Osteocyte (in vitro differentiated cells): ENCODE measurements around the gene CDH6. TPM values are rescaled to one million over a fixed set of nuclear protein-coding genes. Genes with fewer than 3 reads are reported as not detected.

Experiments
- DNase-seq: peaks from one replicate; pipeline ENCODE4 v3.0.0; 2021; ENCODE audit warnings: mixed read lengths; ENCODE audit not compliant: unreplicated experiment; ENCODE audit errors: extremely low spot score
- H3K27ac Mint-ChIP-seq: one replicate; pipeline ENCODE4 v1.8.0; 2021; ENCODE audit warnings: mild to moderate bottlenecking, mixed read lengths; ENCODE audit not compliant: unreplicated experiment
- H3K27me3 Mint-ChIP-seq: one replicate; pipeline ENCODE4 v1.8.0; 2021; ENCODE audit warnings: mixed read lengths; ENCODE audit not compliant: unreplicated experiment
- H3K36me3 Mint-ChIP-seq: one replicate; pipeline ENCODE4 v1.8.0; 2021; ENCODE audit warnings: mixed read lengths; ENCODE audit not compliant: unreplicated experiment
- H3K4me1 Mint-ChIP-seq: one replicate; pipeline ENCODE4 v1.8.0; 2021; ENCODE audit warnings: mixed read lengths; ENCODE audit not compliant: unreplicated experiment
- H3K4me3 Mint-ChIP-seq: one replicate; pipeline ENCODE4 v1.8.0; 2021; ENCODE audit warnings: mild to moderate bottlenecking, moderate library complexity, mixed read lengths; ENCODE audit not compliant: unreplicated experiment
- H3K9me3 Mint-ChIP-seq: one replicate; pipeline ENCODE4 v1.8.0; 2021; ENCODE audit warnings: mixed read lengths; ENCODE audit not compliant: unreplicated experiment
- total RNA-seq: library from RNA; stranded (reverse); gene quantifications from 2 replicates; pipeline ENCODE4 v1.2.1, GENCODE V29; 2021
- TF ChIP-seq, protein P1 (sequence below): fragments of 200-600 bp; sonication (generic); IDR thresholded peaks from 2 replicates; pipeline ENCODE4 v1.5.0; 2021; ENCODE audit warnings: antibody characterized with exemption, mild to moderate bottlenecking, moderate library complexity

CDH6 gene
- total RNA-seq, 1 donor from 2014 or later, result 792 TPM

GRCh38 chr5:31157720-31158119, 35.8 kb upstream of the CDH6 start:
- Mint-ChIP-seq H3K9me3 (no peaks in the 10 kb centered on the region), H3K4me1 (peaks cover 22% of the 10 kb centered on the region), H3K4me3 (no peak overlapping the region), H3K36me3 (no peaks in the 10 kb centered on the region), H3K27ac (no peak overlapping the region), H3K27me3 (no peaks in the 10 kb centered on the region)
- DNase-seq, result no peak
- TF ChIP-seq, protein P1, sequence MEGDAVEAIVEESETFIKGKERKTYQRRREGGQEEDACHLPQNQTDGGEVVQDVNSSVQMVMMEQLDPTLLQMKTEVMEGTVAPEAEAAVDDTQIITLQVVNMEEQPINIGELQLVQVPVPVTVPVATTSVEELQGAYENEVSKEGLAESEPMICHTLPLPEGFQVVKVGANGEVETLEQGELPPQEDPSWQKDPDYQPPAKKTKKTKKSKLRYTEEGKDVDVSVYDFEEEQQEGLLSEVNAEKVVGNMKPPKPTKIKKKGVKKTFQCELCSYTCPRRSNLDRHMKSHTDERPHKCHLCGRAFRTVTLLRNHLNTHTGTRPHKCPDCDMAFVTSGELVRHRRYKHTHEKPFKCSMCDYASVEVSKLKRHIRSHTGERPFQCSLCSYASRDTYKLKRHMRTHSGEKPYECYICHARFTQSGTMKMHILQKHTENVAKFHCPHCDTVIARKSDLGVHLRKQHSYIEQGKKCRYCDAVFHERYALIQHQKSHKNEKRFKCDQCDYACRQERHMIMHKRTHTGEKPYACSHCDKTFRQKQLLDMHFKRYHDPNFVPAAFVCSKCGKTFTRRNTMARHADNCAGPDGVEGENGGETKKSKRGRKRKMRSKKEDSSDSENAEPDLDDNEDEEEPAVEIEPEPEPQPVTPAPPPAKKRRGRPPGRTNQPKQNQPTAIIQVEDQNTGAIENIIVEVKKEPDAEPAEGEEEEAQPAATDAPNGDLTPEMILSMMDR, result no peak

DNA sequence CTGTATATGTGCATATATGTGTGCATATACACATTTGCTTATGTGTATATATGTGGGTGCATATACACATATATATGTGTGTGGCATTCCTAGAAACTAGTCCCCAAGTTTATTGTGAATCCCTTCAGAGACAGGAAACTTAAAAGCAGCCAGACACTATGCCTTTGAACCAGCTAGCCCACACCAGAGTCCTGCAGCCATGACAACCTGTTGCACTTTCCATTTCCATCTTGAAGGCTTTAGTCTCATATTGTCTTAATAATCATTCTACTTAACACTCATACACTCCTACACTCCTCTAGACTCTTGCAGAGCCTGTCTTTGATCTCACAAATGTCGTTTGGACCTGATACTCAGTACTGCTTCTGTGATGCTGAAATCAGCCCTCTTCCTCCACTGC, 34.8 kb upstream of the CDH6 start:
- Mint-ChIP-seq H3K4me1 (peaks cover 22% of the 10 kb centered on the region), H3K9me3 (no peaks in the 10 kb centered on the region), H3K27ac (no peak overlapping the region), H3K27me3 (no peaks in the 10 kb centered on the region), H3K36me3 (no peaks in the 10 kb centered on the region), H3K4me3 (no peak overlapping the region)
- no peak for DNase-seq
- TF ChIP-seq, protein P1, result no peak

DNA sequence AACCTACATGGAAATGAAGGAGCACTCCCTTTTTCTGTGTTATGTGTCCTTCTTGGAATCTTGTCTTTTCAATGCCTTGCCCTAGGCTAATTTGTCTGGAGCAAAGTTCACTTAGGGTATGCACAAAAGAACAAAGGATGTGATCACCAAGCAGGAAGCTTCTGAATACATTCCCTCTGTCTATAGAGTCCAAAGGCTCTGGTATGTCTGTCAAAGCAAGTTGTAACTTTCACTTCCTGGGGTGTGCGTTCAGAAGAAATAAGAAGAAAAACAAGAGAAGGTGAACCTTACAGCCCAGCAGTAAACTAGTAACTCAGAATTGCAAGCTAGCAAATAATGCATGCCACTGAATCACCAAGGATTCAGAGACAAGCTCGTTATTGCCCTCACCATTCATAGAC, 31.7 kb upstream of the CDH6 start:
- peaks cover 22% of the 10 kb centered on the region for H3K4me1 Mint-ChIP-seq
- DNase-seq, result no peak
- peak overlapping the region; percentile 81 for H3K27ac Mint-ChIP-seq
- H3K36me3 Mint-ChIP-seq, result no peaks in the 10 kb centered on the region
- TF ChIP-seq, protein P1, result no peak
- H3K9me3 Mint-ChIP-seq, result no peaks in the 10 kb centered on the region
- peak overlapping the region; percentile 55 for H3K4me3 Mint-ChIP-seq
- no peaks in the 10 kb centered on the region for H3K27me3 Mint-ChIP-seq

GRCh38 chr5:31165729-31166128, 27.8 kb upstream of the CDH6 start:
- peaks cover 21% of the 10 kb centered on the region for H3K4me1 Mint-ChIP-seq
- no peak overlapping the region for H3K4me3 Mint-ChIP-seq
- DNase-seq, result no peak
- no peak overlapping the region for H3K27ac Mint-ChIP-seq
- H3K9me3 Mint-ChIP-seq, result no peaks in the 10 kb centered on the region
- TF ChIP-seq, protein P1, result no peak
- H3K36me3 Mint-ChIP-seq, result no peaks in the 10 kb centered on the region
- no peaks in the 10 kb centered on the region for H3K27me3 Mint-ChIP-seq

DNA sequence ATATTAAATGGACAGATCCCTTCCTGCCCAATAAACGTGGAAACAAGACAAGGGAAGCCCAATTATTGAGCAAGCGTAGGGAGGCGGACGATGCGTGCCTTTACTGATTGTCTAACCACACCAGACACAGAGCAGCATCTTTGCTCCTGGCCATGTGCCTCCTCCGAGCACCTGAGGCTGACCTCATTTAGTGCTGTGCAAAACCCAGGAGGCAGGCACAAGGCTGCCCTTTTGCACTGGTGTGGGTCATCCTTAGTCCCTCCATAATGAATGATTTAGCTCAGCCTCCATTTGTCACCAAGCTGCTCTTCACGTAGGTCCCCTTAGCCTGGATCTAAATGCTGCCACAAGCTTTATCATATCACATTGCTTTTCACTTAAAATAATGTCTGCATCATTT, 24.1 kb upstream of the CDH6 start:
- no peaks in the 10 kb centered on the region for H3K9me3 Mint-ChIP-seq

More for the DNA sequence above, 24.1 kb upstream of the CDH6 start:
- no peaks in the 10 kb centered on the region for H3K36me3 Mint-ChIP-seq
- no peak overlapping the region for H3K27ac Mint-ChIP-seq
- peaks cover 6% of the 10 kb centered on the region for H3K4me1 Mint-ChIP-seq
- no peaks in the 10 kb centered on the region for H3K27me3 Mint-ChIP-seq
- TF ChIP-seq, protein P1, result no peak
- no peak overlapping the region for H3K4me3 Mint-ChIP-seq
- no peak for DNase-seq
